ENCODE results near the gene MLST8. TPM values are rescaled to one million over a fixed set of nuclear protein-coding genes. Genes with fewer than 3 reads are reported as not detected.

MLST8 gene
- total RNA-seq, 1 donor from 2014 or later: 51.6 TPM

GRCh38 chr16:2178321-2179106, 26.7 kb upstream of the MLST8 start:
- intact Hi-C loops (cut with DNase I): no loop called here
- H3K27ac ChIP-seq: no peak overlapping the region
- H3K27me3 ChIP-seq: no peaks in the 10 kb centered on the region
- TF ChIP-seq POLR2A (IDR thresholded peaks at IDR 0.05) (no peak), CTCF (IDR thresholded peaks at IDR 0.05) (no peak)
- peaks cover 6% of the 10 kb centered on the region for H3K4me1 ChIP-seq
- peaks cover 0 to 29% of the 10 kb centered on the region in 2 donors for H3K36me3 ChIP-seq
- no peak for DNase-seq (ENCODE audit: extremely low spot score in 2 of 2)
- H3K9me3 ChIP-seq: no peaks in the 10 kb centered on the region
- no peak overlapping the region for H3K4me3 ChIP-seq

- TF ChIP-seq POLR2A (IDR thresholded peaks at IDR 0.05) (no peak), POLR2AphosphoS5 (IDR thresholded peaks at IDR 0.05; ENCODE audit: insufficient read depth in 1 of 2, low read depth in 1 of 2) (no peak)
- H3K4me1 ChIP-seq: peaks cover 6% of the 10 kb centered on the region
- H3K27ac ChIP-seq: no peak overlapping the region
- no peak overlapping the region for H3K4me3 ChIP-seq
- no peaks in the 10 kb centered on the region for H3K27me3 ChIP-seq
- H3K9me3 ChIP-seq: no peaks in the 10 kb centered on the region
- intact Hi-C loops (cut with DNase I): no loop called here
- no peak for DNase-seq (ENCODE audit: extremely low spot score in 2 of 2)
- peaks cover 0 to 23% of the 10 kb centered on the region in 2 donors for H3K36me3 ChIP-seq
Measured at GRCh38 chr16:2179107-2179501, 26.1 kb upstream of the MLST8 start.

GRCh38 chr16:2179576-2179975, 25.7 kb upstream of the MLST8 start:
- Histone ChIP-seq H3K27me3 (no peaks in the 10 kb centered on the region), H3K27ac (no peak overlapping the region), H3K4me1 (peaks cover 6% of the 10 kb centered on the region), H3K9me3 (no peaks in the 10 kb centered on the region), H3K4me3 (no peak overlapping the region), H3K36me3 (peaks cover 0 to 18% of the 10 kb centered on the region in 2 donors)
- no peak for DNase-seq (ENCODE audit: extremely low spot score in 2 of 2)
- TF ChIP-seq POLR2AphosphoS5 (IDR thresholded peaks at IDR 0.05; ENCODE audit: insufficient read depth in 1 of 2, low read depth in 1 of 2): no peak
- no peak for TF ChIP-seq CTCF (IDR thresholded peaks at IDR 0.05)
- no peak for TF ChIP-seq POLR2A (IDR thresholded peaks at IDR 0.05)
- intact Hi-C loops (cut with DNase I): no loop called here

GRCh38 chr16:2180461-2180860, 24.8 kb upstream of the MLST8 start:
- no peaks in the 10 kb centered on the region for H3K27me3 ChIP-seq
- peaks cover 6% of the 10 kb centered on the region for H3K4me1 ChIP-seq
- no peak overlapping the region for H3K4me3 ChIP-seq
- H3K36me3 ChIP-seq: peaks cover 0 to 11% of the 10 kb centered on the region in 2 donors
- no peaks in the 10 kb centered on the region for H3K9me3 ChIP-seq
- no peak overlapping the region for H3K27ac ChIP-seq
- intact Hi-C loops (cut with DNase I): no loop called here
- no peak for DNase-seq (ENCODE audit: extremely low spot score in 2 of 2)
- TF ChIP-seq POLR2A (IDR thresholded peaks at IDR 0.05): no peak
- TF ChIP-seq POLR2AphosphoS5 (IDR thresholded peaks at IDR 0.05; ENCODE audit: insufficient read depth in 1 of 2, low read depth in 1 of 2): no peak
- TF ChIP-seq CTCF (IDR thresholded peaks at IDR 0.05): no peak

- intact Hi-C loops (cut with DNase I): no loop called here
- Histone ChIP-seq H3K27me3 (no peaks in the 10 kb centered on the region), H3K4me3 (no peak overlapping the region), H3K4me1 (peaks cover 6% of the 10 kb centered on the region), H3K36me3 (peaks cover 0 to 4% of the 10 kb centered on the region in 2 donors), H3K27ac (no peak overlapping the region), H3K9me3 (no peaks in the 10 kb centered on the region)
- TF ChIP-seq POLR2A (IDR thresholded peaks at IDR 0.05) (no peak), POLR2AphosphoS5 (IDR thresholded peaks at IDR 0.05; ENCODE audit: insufficient read depth in 1 of 2, low read depth in 1 of 2) (no peak), CTCF (IDR thresholded peaks at IDR 0.05) (no peak)
- DNase-seq (ENCODE audit: extremely low spot score in 2 of 2): no peak
Measured at GRCh38 chr16:2180962-2181923, 24.0 kb upstream of the MLST8 start.

All from vagina (tissue), 2 donors.